Activated gamma-delta T cell treated with Interleukin-2 at 50 U/mL for 16 hours (primary cell): ENCODE data around the gene MOV10.
"Not testable (repeated sequence)": the region's sequence is repeated elsewhere in the genome, so short reads cannot be mapped to it uniquely, and the experiment has no call there.

Experiments
- DNase-seq: peaks from one replicate; pipeline ENCODE4 v3.0.0-alpha.2; 2020

The MOV10 gene, protein sequence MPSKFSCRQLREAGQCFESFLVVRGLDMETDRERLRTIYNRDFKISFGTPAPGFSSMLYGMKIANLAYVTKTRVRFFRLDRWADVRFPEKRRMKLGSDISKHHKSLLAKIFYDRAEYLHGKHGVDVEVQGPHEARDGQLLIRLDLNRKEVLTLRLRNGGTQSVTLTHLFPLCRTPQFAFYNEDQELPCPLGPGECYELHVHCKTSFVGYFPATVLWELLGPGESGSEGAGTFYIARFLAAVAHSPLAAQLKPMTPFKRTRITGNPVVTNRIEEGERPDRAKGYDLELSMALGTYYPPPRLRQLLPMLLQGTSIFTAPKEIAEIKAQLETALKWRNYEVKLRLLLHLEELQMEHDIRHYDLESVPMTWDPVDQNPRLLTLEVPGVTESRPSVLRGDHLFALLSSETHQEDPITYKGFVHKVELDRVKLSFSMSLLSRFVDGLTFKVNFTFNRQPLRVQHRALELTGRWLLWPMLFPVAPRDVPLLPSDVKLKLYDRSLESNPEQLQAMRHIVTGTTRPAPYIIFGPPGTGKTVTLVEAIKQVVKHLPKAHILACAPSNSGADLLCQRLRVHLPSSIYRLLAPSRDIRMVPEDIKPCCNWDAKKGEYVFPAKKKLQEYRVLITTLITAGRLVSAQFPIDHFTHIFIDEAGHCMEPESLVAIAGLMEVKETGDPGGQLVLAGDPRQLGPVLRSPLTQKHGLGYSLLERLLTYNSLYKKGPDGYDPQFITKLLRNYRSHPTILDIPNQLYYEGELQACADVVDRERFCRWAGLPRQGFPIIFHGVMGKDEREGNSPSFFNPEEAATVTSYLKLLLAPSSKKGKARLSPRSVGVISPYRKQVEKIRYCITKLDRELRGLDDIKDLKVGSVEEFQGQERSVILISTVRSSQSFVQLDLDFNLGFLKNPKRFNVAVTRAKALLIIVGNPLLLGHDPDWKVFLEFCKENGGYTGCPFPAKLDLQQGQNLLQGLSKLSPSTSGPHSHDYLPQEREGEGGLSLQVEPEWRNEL

DNA sequence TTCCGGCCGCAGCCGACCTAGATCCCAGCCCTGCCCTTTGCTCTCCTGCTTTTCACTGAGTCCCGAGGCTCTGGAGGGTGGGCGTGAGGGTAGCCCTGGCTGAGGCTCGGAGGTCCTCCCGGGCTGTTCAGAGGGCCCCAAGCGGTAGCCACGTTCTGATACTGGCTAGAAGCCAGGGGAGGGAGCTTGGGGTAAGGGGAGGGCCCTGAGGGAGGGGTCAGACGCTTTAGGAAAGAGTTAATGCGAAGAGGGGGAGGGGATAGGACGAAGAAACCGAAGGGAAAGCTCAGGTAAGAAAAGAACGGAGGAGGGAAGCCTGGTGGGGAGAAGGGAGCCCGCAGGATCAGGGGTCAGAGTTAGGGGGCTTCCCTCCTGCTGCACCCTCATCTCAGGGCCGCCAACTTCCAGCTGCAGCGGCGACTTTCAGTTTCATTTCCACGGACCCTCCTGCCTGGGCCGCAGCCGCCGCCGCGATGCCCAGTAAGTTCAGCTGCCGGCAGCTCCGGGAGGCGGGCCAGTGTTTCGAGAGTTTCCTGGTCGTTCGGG is at the start of gene MOV10:
TSS of gene MOV10 (plus strand) at position 220 of the 546 bp plus-strand sequence. CDS start at position 474, 254 bp downstream.
- peak; percentile 50 for DNase-seq

DNA sequence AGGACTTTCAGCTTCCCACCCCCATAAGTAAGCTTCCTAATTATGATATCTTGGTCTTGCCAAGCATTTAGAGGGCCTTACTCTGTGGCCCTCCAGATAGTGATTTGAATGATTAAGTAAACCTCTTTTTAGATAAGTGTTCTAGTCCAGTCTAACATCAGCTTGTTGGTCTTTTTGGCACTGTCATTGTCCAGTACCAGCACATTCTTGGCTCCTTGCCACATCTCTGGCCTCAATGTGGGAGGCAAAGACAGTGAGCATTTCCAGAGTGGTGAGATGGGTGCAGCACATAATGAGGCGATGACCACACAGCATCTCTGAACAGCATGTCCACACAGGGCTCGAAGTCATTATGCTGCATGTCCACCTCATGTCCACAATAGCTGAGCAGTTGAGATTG is 48.8 kb upstream of the MOV10 start:
- DNase-seq = no peak

DNA sequence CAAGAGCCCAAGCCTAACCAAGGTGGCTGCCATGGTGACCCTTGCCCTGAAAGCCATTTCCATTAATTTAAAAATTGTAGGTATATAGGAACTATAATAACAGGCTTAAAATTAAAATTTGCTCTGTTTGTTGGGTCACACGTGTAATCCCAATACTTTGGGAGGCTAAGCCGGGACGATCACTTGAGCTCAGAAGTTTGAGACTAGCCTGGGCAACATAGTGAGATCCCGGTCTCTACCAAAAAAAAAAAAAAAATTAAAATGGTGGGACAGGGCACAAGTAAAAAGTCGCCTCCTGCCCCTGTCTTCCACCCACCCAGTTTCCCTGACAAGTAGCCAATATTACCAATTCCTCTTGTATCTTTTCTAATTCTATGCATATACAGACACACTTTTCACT is 48.3 kb upstream of the MOV10 start:
- no peak for DNase-seq

DNA sequence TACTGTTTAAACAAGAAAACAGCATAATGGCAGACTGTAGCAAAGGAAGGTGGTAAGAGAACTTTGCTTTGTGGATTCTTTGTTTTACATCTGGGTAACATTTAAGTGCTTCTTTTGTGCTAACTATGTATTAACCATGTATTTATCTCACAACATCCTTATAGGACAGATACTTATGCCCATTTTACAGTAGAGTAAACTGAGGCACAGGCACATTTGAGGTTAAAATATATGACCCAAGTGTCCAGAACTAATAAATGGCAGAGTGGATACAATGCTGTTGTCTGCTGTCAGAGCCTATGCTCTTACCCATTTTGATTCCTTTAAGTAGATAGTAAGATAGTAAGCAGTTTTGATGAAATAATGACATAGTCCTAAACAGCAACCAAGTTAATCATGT is 47.6 kb upstream of the MOV10 start:
- no peak for DNase-seq

DNA sequence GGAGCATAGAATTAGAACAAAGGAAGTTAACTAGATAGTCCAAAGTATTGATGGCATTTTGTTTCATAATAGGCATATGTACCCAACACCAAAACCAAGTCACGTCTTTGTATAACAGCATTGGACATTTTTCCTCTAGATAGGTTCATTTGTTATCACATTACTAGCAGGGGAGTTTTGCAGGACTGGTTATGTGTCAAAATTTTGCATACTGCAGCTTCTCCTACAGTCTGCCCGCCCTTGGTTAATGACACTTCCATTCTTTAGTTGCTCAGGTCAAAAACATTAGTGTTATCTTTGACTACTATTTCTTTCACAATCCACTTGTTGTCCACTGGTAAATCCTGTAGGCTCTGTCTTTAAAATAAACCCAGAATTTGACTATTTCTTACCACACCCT is 45.9 kb upstream of the MOV10 start:
- DNase-seq = no peak

DNA sequence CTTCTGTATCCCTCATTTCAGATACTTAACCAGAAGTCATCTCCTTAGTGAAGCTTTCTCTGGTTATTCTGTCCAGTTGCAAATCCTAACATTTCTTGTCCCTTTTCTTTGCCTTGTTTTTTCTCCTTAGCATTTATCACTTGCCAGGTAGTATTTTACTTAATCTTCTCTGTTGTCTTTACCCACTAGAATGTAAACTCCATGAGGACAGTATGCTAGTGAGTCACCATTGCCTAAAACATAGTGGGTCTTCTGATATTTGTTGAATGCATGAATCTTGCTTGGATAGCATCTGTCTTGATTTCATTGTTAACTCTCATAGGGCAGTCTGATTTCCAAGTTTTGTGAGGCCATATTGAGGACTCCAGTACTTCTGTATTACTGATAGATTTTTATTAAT is 45.2 kb upstream of the MOV10 start:
- DNase-seq = no peak

DNA sequence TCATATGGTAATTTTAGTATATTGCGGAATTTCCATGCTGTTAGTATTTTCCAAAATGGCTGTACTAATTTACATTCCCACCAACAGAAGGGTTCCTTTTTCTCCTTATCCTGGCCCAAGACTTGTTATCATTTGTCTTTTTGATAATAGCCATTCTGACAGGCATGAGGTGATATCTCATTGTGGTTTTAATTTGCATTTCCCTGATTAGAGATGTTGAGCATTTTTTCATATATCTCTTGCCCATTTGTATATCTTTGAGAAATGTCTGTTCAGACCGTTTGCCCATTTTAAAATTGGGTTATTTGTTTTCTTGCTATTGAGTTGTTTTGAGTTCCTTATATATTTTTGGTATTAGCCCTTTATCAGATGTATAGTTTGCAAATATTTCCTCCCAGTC is 40.8 kb upstream of the MOV10 start:
- no peak for DNase-seq

DNA sequence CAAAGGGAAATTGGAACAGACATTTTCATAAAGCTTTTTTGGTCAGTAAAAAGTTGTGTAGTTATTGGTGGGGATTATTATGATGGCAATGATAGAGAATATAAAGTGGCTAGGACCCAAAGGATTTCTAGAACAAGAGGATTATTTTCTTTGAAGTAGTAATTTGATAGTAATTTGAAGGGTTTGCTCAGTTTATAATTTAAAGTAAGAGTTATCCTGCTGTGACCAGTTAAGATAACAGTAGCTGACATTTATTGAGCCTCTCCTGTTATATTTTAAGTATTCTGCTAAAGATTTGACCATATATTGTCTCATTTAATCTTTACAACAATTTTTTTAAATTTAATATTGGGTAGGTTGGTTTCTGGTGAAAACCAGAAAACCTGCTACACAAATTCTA is 40.1 kb upstream of the MOV10 start:
- no peak for DNase-seq

DNA sequence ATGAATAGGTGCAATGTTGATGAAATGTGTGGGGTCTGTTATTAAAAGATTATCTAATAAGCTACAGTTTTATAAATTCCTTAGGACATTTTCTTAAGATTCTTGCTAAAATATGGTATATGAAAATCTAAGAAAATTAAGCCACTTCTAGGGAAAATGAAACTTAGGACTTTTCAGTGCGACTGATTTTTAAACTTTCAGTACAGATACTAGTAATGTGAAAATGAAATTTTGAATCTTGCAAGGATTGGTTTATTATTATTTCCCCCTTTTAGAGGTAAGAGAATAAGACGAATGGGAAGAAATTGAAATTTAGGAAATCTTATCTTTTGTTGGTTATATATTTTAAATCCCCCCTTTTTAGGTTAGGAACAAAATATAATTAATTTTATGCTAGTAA is 38.4 kb upstream of the MOV10 start:
- DNase-seq = no peak

DNA sequence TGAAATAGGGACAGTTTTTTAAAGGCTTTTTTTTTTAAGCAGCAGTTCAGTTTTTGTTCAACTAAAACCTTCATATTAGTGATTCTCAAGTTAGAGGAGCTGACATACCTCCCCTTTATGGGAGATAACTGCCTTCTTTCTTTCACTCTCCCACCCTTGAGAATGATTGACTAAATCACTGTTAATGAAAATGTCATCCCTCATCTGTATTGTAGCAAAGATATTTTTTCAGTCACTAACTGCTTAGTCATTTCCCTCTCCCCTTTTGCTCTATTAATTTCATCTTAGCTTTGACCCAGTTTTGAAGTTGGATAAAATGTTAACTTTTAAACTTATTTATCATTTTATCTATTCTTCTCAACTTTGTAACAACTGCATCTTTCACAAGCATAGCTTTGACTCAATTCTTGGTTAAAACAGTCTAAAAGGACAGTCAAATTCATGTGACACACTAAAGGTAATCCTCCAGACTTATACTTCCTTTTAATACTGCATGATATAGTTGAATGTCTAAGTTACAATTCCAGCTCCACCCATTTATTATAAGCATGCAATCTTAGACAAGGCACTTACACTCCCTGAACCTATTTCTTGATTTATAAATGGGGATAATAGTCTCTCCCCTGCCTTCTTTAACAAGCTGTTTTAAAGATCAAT is 37.7 kb upstream of the MOV10 start:
- no peak for DNase-seq

DNA sequence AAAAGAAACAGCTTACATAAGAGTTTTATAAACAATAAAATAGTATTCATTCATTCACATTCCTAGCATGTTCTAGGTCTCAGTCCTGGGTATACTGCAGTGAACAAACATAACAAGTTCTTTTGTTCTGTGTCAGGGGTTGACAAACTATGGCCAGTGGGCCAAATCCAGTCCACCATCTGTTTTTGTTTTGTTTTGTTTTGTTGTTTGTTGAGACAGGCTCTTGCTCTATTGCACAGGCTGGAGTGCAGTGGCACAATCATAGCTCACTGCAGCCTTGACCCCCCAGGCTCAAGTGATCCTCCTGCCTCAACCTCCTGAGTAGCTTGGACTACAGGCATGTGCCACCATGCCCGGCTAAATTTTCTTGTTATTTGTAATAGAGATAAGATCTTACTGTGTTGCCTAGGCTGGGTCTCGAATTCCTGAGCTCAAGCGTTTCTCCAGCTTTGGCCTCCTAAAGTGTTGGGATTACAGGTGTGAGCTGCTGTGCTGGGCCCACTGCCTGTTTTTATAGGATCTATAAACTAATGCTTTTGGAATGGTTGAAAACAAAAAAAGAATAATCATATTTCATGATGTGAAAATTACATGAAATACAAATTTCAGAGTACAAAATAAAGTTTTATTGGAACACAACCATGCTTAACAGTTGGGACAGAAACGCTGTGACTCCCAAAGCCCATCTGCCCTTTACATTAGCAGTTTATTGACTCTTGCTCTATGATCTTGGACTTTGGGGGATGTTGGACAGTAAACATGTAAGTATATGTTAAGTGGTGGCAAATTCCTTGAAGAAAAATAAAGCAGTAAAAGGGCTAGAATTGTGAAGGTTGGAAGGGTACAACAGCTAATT is 37.0 kb upstream of the MOV10 start:
- DNase-seq = no peak

DNA sequence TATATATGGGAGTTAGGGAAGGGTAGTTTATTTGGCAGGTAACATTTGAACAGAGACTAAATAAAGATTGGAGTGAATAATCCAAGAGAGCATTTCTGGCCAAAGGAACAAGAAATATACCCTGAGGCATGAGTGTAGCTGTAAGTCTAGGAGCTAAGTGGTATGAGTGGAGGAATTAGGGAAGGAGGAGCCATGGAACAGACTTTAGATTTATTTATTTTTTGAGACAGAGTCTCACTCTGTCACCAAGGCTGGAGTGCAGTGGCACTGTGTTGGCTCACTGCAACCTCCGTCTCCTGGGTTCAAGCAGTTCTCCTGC is 36.4 kb upstream of the MOV10 start:
- no peak for DNase-seq

DNA sequence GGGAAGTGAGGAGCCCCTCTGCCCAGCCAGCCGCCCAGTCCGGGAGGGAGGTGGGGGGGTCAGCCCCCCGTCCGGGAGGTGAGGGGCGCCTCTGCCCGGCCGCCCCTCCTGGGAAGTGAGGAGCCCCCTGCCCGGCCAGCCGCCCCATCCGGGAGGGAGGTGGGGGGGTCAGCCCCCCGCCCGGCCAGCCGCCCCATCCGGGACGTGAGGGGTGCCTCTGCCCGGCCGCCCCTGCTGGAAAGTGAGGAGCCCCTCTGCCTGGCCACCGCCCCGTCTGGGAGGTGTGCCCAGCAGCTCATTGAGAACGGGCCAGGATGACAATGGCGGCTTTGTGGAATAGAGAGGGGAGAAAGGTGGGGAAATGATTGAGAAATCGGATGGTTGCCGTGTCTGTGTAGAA is 34.0 kb upstream of the MOV10 start:
- DNase-seq = not testable (repeated sequence)

DNA sequence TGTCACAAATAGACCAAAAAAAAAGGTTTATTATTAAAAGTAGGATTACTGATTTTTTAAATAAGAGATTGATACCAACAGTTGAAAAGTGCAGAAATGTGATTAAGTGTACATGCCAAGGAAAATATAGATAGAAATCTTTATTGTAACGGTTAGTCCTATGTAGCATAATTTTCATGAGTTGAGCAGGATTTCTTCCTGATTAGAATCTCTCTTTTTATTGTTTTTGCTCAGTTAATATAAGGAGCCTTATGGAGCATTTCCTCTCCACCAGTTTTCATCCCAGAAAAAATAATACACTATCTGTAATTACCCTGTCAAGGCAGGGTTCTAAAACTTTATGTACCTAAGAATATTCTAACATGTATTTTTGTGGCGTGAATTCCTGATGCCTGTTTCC is 31.4 kb upstream of the MOV10 start:
- DNase-seq = no peak

DNA sequence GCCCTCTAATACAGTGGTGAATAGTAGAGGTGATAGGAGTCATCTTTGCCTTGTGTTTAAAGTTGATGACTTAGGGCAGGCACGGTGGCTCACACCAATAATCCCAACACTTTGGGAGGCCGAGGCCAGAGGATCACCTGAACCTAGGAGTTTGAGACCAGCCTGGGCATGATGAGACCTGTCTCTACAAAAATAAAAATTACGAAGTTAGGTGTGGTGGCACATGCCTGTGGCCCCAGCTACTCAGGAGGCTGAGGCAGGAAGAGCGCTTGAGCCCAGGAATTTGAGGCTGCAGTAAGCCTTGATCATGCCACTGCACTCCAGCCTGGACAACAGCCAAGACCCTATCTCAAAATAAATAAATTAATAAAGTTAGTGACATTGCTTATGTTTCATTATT is 28.2 kb upstream of the MOV10 start:
- DNase-seq = no peak

DNA sequence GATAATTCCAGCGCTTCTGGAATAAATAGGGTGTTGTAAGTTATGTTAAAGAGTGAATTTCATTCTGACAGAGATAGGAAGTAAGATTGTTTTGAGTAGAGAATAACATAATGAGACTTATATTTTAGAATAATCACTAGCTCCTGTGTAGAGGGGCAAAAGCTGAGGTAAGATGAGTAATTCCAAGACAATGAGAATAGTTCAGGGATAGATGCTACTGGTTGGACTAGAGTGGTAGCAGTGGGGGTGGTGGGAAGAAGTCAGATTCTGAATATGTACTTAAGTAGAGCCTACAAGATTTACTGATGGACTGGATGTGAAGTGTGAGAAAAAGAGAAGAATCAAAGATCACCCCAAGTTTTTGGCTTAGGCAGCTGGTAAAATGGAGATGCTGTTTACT is 23.3 kb upstream of the MOV10 start:
- DNase-seq = no peak

DNA sequence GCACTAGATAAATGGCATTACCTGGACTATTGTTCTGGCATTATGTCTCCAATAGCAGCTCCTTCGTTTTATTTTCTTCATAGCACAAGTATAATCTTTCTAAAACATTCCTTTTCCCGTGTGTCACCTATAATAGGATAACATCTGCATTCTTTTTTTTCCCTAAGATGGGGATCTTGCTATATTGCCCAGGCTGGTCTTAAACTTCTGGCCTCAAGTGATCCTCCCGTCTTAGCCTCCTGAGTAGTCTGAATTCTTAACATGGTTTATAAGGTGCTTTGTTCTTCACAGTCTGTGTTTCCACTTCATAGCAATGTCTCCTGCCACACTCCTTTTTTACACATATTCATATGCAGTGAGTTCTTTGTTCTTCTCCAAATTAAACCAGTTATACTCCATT is 8.6 kb upstream of the MOV10 start:
- no peak for DNase-seq

DNA sequence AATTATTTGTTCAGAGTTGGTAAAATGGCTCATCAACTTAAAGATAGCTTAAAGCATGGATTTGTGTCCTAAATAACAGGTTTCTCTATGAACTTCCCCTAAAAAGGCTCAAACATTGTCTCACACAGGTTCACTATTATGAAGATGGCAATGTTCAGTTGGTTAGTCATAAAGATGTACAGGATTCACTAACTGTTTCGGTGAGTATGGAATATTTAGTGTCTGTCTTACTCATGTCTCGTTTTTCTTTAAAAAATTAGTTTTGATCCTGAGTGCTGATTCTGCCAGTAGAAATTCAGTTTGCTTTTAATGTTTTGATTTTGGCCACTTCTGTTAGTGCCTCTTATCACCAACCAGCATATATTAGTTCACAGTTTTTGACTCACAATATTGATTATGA is 7.5 kb upstream of the MOV10 start:
- no peak for DNase-seq

DNA sequence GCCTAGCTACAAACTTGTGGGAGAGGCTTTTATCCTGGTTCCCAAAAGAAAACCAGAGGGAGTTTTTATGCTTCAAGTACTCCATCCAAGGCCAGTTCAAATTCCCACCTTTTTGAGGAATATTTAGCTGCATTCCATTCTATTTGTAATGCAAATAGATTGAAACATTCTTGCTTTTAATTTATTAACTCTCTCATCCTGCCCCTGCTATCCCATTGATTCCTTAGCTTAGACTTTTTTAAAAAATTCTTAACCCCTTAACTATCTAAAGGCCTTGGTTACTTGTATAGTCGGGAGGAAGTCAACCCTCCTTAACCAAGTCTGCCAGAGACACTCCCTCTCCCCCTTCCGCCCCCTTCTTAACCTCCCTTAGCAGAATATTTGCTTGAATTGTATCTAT is 2.5 kb upstream of the MOV10 start:
- DNase-seq = no peak

DNA sequence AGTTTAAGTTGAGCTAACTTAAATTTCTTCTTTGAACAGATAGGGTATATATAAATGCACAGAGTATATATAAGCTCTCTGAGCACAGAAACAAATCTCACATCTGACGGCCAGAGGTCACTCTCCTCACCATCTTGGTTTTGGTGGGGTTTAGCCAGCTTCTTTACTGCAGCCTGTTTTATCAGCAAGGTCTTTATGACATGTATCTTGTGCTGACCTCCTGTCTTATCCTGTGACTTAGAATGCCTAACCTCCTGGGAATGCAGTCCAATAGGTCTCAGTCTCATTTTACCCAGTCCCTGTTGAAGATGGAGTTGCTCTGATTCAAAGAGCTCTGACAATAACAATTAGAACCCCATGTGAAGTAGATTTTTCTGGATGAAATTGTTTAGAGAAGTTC is 1.6 kb upstream of the MOV10 start:
- DNase-seq = no peak

DNA sequence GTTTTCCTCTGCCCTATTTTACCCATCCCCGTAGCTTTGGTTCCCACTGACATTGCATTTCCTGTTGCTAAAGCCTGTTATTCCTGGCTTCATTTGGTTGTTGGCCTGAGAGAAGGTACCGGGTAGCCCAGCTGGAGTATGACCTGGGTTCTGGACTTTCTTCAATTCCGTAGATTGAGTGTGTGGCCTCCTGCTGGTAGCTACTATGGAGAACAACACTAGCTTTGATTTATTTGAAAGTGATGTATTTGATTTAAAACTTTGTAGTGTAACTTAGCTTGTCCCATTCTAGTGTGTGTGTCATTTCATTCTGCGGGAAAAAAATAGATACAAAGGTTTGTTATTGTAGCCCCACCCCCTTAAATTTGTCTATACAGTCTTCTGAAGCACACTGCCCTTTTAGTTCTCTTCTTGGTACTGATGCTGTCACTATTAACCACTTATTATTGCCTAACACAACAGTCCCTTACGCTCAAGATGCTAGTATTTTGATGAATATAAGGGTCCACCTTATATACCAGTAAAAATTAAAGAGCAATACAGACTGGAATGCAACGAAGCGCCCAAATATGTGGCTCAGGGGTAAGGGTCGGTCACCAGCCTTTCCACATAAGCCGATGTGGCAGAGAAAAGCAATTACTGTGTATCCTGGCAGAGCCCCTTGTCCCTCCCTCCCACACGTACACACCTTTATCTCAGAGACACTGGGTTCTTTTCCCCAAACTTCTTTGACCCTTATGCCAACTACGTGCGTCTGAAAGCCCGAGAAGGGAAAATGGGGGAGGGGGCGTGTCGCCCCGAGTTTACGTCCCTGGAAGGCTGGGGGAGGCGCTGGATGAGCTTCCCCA is 643 bp upstream of the MOV10 start:
- no peak for DNase-seq
